ENCODE data around the gene WDR75. TPM values are rescaled to one million over a fixed set of nuclear protein-coding genes. Genes with fewer than 3 reads are reported as not detected.
A peak's percentile ranks its signal among the peaks of the same experiment; 100 is the strongest.
"Not testable (repeated sequence)": the region's sequence is repeated elsewhere in the genome, so short reads cannot be mapped to it uniquely, and the experiment has no call there.

The WDR75 gene
- polyA plus RNA-seq, 10 donors, result 29.7 to 44.0 (median 38.3) TPM

- no peak for DNase-seq
Observed at GRCh38 chr2:189437926-189438325, 3.3 kb upstream of the WDR75 start.

- no peak for DNase-seq
Observed at GRCh38 chr2:189439342-189439741, 1.9 kb upstream of the WDR75 start.

DNA sequence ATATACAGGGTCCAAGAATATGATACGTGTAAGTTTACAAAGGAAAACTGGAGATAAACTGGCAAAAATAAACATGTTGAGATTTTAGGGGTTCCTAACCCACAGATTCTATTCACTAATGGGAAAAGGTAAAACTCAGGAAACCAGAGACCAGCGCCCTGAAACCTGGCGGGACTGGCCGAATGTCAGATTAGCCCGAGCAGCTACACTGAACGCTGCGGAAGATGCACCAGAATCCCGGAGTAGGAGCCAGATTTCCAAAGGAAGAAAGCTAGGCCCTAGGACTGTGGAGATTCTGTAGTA lies 679 bp upstream of the WDR75 start:
- DNase-seq, result no peak

- DNase-seq, result no peak
Observed at GRCh38 chr2:189441709-189442074, 418 bp downstream of the WDR75 start.

GRCh38 chr2:189442468-189442867 lies 1.2 kb downstream of the WDR75 start:
- no peak for DNase-seq

DNA sequence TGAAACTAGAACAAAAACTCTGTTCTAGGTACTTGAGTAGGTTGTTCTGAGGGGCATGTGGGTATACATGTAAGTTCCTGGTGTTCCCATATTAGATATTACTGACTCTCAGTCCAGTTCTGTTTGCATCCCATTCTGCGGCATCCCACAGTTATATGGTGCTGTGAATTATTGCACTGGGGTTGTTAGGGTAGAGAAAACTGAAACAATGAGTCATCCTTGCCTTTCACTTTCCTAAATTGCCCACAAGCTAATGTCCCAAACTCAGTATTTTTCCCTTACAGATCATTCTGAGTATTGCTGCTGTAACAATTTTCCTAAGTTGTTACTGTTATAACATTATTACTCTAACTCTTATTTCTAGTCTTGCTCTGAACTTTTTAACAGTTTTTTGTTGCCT lies 3.0 kb downstream of the WDR75 start:
- DNase-seq, result no peak

DNA sequence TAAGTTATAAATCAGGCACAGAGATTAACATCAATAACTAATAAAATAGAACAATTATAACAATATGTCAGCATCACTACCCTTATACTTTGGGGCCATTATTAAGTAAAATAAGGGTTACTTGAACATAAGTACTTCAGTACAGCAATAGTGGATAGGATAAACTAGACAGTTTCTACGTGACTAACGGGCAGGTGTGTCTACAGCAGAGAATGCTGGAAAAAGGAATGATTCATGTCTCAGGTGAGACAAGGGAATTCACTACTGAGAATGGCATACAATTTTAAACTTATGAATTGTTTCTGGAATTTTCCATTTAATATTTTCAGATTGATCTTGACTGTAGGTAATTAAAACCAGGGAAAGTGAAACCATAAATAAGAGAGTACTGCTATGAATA lies 5.5 kb downstream of the WDR75 start:
- no peak for DNase-seq

DNA sequence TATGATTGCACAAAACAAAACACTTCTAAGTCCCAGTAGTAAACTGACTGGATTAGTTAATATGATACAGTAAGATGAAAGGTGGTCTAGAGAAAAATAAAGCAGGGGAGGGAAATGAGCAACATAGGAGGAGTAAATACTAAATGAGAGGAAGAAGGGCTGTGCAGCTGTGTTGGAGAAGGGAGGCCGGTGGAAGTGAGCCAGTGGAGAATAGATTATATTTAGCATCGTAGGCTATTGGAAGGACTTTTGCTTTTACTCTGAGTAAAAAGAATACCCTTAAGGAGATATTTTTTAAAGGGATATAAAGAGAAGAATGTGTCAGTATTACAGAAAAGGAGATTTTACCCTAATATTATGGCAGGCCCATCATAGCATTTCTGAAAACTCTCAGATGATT lies 12.7 kb downstream of the WDR75 start:
- DNase-seq, result peak; percentile 74 to 92 (median 86)

- DNase-seq, result no peak
Observed at GRCh38 chr2:189465076-189465475, 23.8 kb downstream of the WDR75 start.

DNA sequence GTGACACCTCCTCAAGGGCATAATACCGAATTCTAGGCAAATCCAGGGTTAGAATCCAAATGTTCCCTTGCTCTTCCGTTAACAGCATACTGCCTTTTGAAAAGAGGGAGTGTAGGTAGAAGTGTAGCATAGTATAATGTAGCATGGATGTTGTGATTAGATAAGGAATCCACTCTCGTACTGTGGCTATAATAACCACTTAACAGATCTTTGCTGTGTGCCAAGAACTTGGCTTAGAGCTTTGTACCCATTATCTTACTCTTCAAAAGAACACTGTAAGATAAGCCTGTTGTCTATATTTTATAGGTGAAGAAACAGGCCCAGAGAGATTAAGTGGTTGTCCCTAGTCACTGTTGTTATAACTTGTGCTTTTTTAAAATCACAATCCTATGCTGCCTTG lies 24.2 kb downstream of the WDR75 start:
- no peak for DNase-seq

DNA sequence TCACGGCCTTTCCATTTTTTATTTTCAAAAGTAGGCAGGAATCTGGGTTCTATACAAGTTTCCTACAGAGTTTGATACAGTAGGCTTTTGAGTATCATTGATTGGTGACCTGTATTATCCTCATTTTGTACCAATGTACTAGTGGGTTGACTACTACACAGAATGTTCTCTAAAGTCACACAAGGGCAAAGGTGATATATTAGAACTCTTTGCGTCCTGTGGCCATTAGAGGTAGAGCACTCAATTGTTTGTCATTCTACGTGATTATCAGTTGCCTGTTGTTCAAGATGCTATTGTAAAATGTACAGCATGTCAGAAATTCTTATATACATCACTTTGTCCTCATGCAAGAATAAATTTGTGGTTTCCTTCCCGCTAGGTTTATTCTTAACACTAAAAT lies 24.8 kb downstream of the WDR75 start:
- DNase-seq, result no peak

- DNase-seq, result peak in 2 of 3 donors; percentile 16 to 57
Observed at GRCh38 chr2:189466656-189467055, 25.4 kb downstream of the WDR75 start.

- no peak for DNase-seq
Observed at GRCh38 chr2:189467160-189467559, 25.9 kb downstream of the WDR75 start.

- DNase-seq, result no peak
Observed at GRCh38 chr2:189467593-189467992, 26.3 kb downstream of the WDR75 start.

DNA sequence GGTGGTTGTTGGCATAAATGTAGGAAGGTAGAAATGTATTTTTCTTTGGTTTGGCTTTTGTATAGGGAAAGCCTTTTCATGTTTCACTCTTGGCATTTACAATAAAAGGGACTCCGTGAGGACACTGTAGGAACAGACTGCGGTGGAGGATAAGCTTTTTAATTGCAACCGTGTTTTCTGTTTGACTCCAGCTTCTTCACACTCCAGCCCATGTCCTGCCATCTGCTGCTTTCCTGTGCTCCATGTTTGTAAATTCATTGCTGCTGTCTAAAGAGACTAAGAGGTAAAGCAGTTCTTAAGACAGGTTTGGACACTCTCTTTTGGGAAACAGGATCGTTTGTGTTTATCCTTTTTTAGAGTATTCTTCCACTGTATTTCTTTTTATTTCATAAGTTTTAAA lies 33.3 kb downstream of the WDR75 start:
- no peak for DNase-seq

- DNase-seq, result no peak
Observed at GRCh38 chr2:189477756-189478155, 36.5 kb downstream of the WDR75 start.

DNA sequence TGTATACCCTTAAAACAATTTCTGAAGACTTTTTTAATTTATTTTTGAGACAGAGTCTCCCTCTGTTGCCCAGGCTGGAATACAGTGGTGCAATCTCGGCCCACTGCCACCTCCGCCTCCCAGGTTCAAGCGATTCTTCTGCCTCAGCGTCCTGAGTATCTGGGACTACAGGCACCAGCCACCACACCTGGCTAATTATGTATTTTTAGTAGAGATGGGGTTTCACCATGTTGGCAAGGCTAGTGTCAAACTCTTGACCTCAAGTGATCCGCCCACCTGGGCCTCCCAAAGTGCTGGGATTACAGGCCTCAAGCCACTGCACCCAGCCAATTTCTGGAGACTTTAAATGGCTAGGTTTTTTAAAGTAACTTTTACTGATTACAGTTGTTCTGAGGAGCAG lies 37.0 kb downstream of the WDR75 start:
- DNase-seq, result not testable (repeated sequence)

DNA sequence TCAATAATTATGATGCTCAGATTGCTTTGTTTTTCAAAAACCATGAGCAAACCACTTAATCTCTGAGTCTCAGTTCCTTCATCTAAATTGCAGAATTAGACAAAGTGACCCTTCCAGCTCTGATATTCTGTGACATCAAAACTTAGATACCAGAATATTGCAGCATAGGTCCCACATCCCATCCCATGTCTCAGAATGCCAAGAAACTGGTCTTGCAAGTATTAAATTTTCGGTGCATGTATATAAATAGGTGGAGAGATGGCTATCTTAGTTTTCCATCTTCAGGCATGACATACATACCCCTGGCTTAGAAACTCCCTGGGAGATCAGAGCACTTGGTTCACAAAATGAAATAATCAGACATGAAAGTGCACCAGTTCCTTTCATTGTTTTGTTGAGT lies 39.8 kb downstream of the WDR75 start:
- no peak for DNase-seq

GRCh38 chr2:189483571-189483970 lies 42.3 kb downstream of the WDR75 start:
- DNase-seq, result no peak

- DNase-seq, result no peak
Observed at GRCh38 chr2:189483980-189484740, 42.9 kb downstream of the WDR75 start.

GRCh38 chr2:189485146-189485545 lies 43.9 kb downstream of the WDR75 start:
- DNase-seq, result no peak

DNA sequence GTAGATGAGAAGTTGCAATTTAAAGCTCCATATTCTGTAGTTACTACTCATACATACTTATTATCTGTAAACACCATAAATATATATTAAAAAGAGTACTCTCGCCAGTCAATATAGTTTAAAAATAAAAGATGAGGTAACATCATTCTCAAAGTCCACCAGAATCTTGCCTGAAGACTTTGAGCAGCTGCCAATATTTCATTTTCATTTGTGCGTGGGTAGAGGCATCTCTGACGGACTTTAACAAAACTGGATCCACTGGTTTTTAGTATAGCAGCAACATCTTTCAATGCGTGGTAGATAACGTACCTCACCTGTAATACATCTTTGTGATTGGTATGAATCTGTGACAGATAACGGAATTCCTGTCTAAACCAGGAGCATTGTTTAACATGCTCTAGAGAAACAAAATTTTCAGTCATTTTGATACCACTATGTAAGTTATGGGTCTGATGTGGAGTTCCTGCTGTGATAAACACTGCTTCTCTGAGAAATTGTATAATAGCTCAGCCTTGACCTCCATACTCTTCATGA lies 45.0 kb downstream of the WDR75 start:
- DNase-seq, result no peak

- DNase-seq, result no peak
Observed at GRCh38 chr2:189487283-189488007, 46.2 kb downstream of the WDR75 start.

- no peak for DNase-seq
Observed at GRCh38 chr2:189488008-189488310, 46.7 kb downstream of the WDR75 start.

Measured in muscle of back (tissue), 11 donors.